ENCODE measurements around the gene P2RX1.

P2RX1 gene

GRCh38 chr17:3954086-3954485 is 37.8 kb upstream of the P2RX1 start:
- Histone ChIP-seq H3K27ac (ENCODE audit: low read depth, low read length) (no peak overlapping the region), H3K9me2 (replicated peaks; ENCODE audit: control insufficient read depth, low read length) (no peaks in the 10 kb centered on the region), H3K36me3 (ENCODE audit: control insufficient read depth, low read length) (peaks cover 84% of the 10 kb centered on the region), H3K79me2 (ENCODE audit: control insufficient read depth, low read length) (peaks cover 77% of the 10 kb centered on the region), H3K27me3 (ENCODE audit: control insufficient read depth, low read length) (no peaks in the 10 kb centered on the region), H3F3A (ENCODE audit: control insufficient read depth, insufficient read depth) (peaks cover 6% of the 10 kb centered on the region; the same call in 1 of the 2 replicates), H4K20me1 (ENCODE audit: control insufficient read depth, insufficient read depth, low read depth, low read length) (peaks cover 31% of the 10 kb centered on the region), H3K9me3 (ENCODE audit: control insufficient read depth, insufficient read depth, low read length) (no peaks in the 10 kb centered on the region), H3K4me1 (ENCODE audit: control insufficient read depth, low read length) (peaks cover 21% of the 10 kb centered on the region), H3K4me2 (ENCODE audit: low read length) (no peak overlapping the region), H3K4me3 (ENCODE audit: low read length) (no peak overlapping the region)
- TF ChIP-seq EZH2phosphoT487 (IDR thresholded peaks at IDR 0.05; ENCODE audit: borderline replicate concordance, low read length) (no peak), CTCF (IDR thresholded peaks at IDR 0.05; ENCODE audit: low read depth, low read length, poor library complexity, severe bottlenecking) (no peak)

- Histone ChIP-seq H4K20me1 (ENCODE audit: control insufficient read depth, insufficient read depth, low read depth, low read length) (peaks cover 30% of the 10 kb centered on the region), H3K4me1 (ENCODE audit: control insufficient read depth, low read length) (peaks cover 19% of the 10 kb centered on the region), H3K4me2 (ENCODE audit: low read length) (no peak overlapping the region), H3K36me3 (ENCODE audit: control insufficient read depth, low read length) (peaks cover 86% of the 10 kb centered on the region), H3K9me2 (replicated peaks; ENCODE audit: control insufficient read depth, low read length) (no peaks in the 10 kb centered on the region), H3K27me3 (ENCODE audit: control insufficient read depth, low read length) (no peaks in the 10 kb centered on the region), H3F3A (ENCODE audit: control insufficient read depth, insufficient read depth) (peaks cover 7% of the 10 kb centered on the region), H3K27ac (ENCODE audit: low read depth, low read length) (no peak overlapping the region), H3K4me3 (ENCODE audit: low read length) (no peak overlapping the region), H3K9me3 (ENCODE audit: control insufficient read depth, insufficient read depth, low read length) (no peaks in the 10 kb centered on the region), H3K79me2 (ENCODE audit: control insufficient read depth, low read length) (peaks cover 73% of the 10 kb centered on the region)
- no peak for TF ChIP-seq EZH2phosphoT487 (IDR thresholded peaks at IDR 0.05; ENCODE audit: borderline replicate concordance, low read length)
- TF ChIP-seq CTCF (IDR thresholded peaks at IDR 0.05; ENCODE audit: low read depth, low read length, poor library complexity, severe bottlenecking) = no peak
These were observed 37.3 kb upstream of the P2RX1 start for GRCh38 chr17:3953542-3953941.

- TF ChIP-seq EZH2phosphoT487 (IDR thresholded peaks at IDR 0.05; ENCODE audit: borderline replicate concordance, low read length) = no peak
- TF ChIP-seq CTCF (IDR thresholded peaks at IDR 0.05; ENCODE audit: low read depth, low read length, poor library complexity, severe bottlenecking) = no peak
- Histone ChIP-seq H4K20me1 (ENCODE audit: control insufficient read depth, insufficient read depth, low read depth, low read length) (peaks cover 18% of the 10 kb centered on the region), H3K4me1 (ENCODE audit: control insufficient read depth, low read length) (peaks cover 7% of the 10 kb centered on the region), H3K4me3 (ENCODE audit: low read length) (no peak overlapping the region), H3K4me2 (ENCODE audit: low read length) (no peak overlapping the region), H3K79me2 (ENCODE audit: control insufficient read depth, low read length) (peaks cover 59% of the 10 kb centered on the region), H3K9me3 (ENCODE audit: control insufficient read depth, insufficient read depth, low read length) (no peaks in the 10 kb centered on the region), H3K9me2 (replicated peaks; ENCODE audit: control insufficient read depth, low read length) (no peaks in the 10 kb centered on the region), H3K27ac (ENCODE audit: low read depth, low read length) (no peak overlapping the region), H3K36me3 (ENCODE audit: control insufficient read depth, low read length) (peaks cover 87% of the 10 kb centered on the region), H3F3A (ENCODE audit: control insufficient read depth, insufficient read depth) (peaks cover 15% of the 10 kb centered on the region), H3K27me3 (ENCODE audit: control insufficient read depth, low read length) (no peaks in the 10 kb centered on the region)
These were observed 35.9 kb upstream of the P2RX1 start for GRCh38 chr17:3952186-3952585.

Measured in DOHH2 (cell line).